ENCODE data around the gene CDHR4. TPM values are rescaled to one million over a fixed set of nuclear protein-coding genes. Genes with fewer than 3 reads are reported as not detected.

Gene CDHR4
- total RNA-seq, 2 donors from 2014 or later = not detected

GRCh38 chr3:49769286-49769915 lies 30.3 kb downstream of the CDHR4 start:
- peaks cover 45% of the 10 kb centered on the region for H3K36me3 ChIP-seq (ENCODE audit: control insufficient read depth, insufficient read depth, low read length)
- Mint-ChIP-seq H3K36me3 (ENCODE audit: low read depth) (peaks cover 28% of the 10 kb centered on the region), H3K9me3 (no peaks in the 10 kb centered on the region), H3K27me3 (ENCODE audit: insufficient read depth) (no peaks in the 10 kb centered on the region), H3K4me1 (no peaks in the 10 kb centered on the region), H3K4me3 (no peak overlapping the region), H3K27ac (no peak overlapping the region)
- 94% methylated on average over 3 of the region's 3 CpGs; no CpG with 5 or more reads in 1 of the 2 experiments for WGBS, 2 experiments (ENCODE audit: insufficient coverage in 1 of 2, insufficient read length in 1 of 2)
- no peaks in the 10 kb centered on the region for H3K27me3 ChIP-seq (ENCODE audit: control insufficient read depth, insufficient read depth, low read length, poor library complexity, severe bottlenecking)
- no peaks in the 10 kb centered on the region for H3K9me3 ChIP-seq (ENCODE audit: control insufficient read depth, low read length)
- no peak overlapping the region for H3K4me3 ChIP-seq (ENCODE audit: low read length)
- TF ChIP-seq CTCF (conservative IDR thresholded peaks at IDR 0.05) = no peak
- DNase-seq = no peak
- no peaks in the 10 kb centered on the region for H3K4me1 ChIP-seq (ENCODE audit: control insufficient read depth, insufficient read depth, low read length)
- no peak overlapping the region for H3K9ac ChIP-seq (ENCODE audit: extremely low read depth, low read length, poor library complexity, severe bottlenecking)
- no peak overlapping the region for H3K27ac ChIP-seq (ENCODE audit: low read depth, low read length)

GRCh38 chr3:49763981-49764380 lies 35.7 kb downstream of the CDHR4 start:
- WGBS, 2 experiments (ENCODE audit: insufficient coverage in 1 of 2, insufficient read length in 1 of 2) = 87 to 93% methylated on average over 2 to 4 of the region's 4 CpGs
- Histone ChIP-seq H3K9me3 (ENCODE audit: control insufficient read depth, low read length) (no peaks in the 10 kb centered on the region), H3K4me3 (ENCODE audit: low read length) (no peak overlapping the region), H3K27me3 (ENCODE audit: control insufficient read depth, insufficient read depth, low read length, poor library complexity, severe bottlenecking) (no peaks in the 10 kb centered on the region), H3K4me1 (ENCODE audit: control insufficient read depth, insufficient read depth, low read length) (no peaks in the 10 kb centered on the region), H3K36me3 (ENCODE audit: control insufficient read depth, insufficient read depth, low read length) (peaks cover 34% of the 10 kb centered on the region), H3K9ac (ENCODE audit: extremely low read depth, low read length, poor library complexity, severe bottlenecking) (no peak overlapping the region), H3K27ac (ENCODE audit: low read depth, low read length) (no peak overlapping the region)
- no peak for TF ChIP-seq CTCF (conservative IDR thresholded peaks at IDR 0.05)
- no peaks in the 10 kb centered on the region for H3K9me3 Mint-ChIP-seq
- no peaks in the 10 kb centered on the region for H3K4me1 Mint-ChIP-seq
- peaks cover 30% of the 10 kb centered on the region for H3K36me3 Mint-ChIP-seq (ENCODE audit: low read depth)
- no peaks in the 10 kb centered on the region for H3K27me3 Mint-ChIP-seq (ENCODE audit: insufficient read depth)
- DNase-seq = no peak
- H3K27ac Mint-ChIP-seq = no peak overlapping the region
- no peak overlapping the region for H3K4me3 Mint-ChIP-seq

- Histone ChIP-seq H3K9ac (ENCODE audit: extremely low read depth, low read length, poor library complexity, severe bottlenecking) (no peak overlapping the region), H3K4me1 (ENCODE audit: control insufficient read depth, insufficient read depth, low read length) (no peaks in the 10 kb centered on the region), H3K9me3 (ENCODE audit: control insufficient read depth, low read length) (no peaks in the 10 kb centered on the region), H3K36me3 (ENCODE audit: control insufficient read depth, insufficient read depth, low read length) (peaks cover 34% of the 10 kb centered on the region), H3K27ac (ENCODE audit: low read depth, low read length) (no peak overlapping the region), H3K4me3 (ENCODE audit: low read length) (no peak overlapping the region), H3K27me3 (ENCODE audit: control insufficient read depth, insufficient read depth, low read length, poor library complexity, severe bottlenecking) (no peaks in the 10 kb centered on the region)
- Mint-ChIP-seq H3K9me3 (no peaks in the 10 kb centered on the region), H3K4me1 (peaks cover 8% of the 10 kb centered on the region), H3K4me3 (no peak overlapping the region), H3K36me3 (ENCODE audit: low read depth) (peaks cover 30% of the 10 kb centered on the region), H3K27ac (no peak overlapping the region), H3K27me3 (ENCODE audit: insufficient read depth) (no peaks in the 10 kb centered on the region)
- no peak for DNase-seq
- 89 to 95% methylated on average over 3 of the region's 3 CpGs for WGBS, 2 experiments (ENCODE audit: insufficient coverage in 1 of 2, insufficient read length in 1 of 2)
- TF ChIP-seq CTCF (conservative IDR thresholded peaks at IDR 0.05) = no peak
Observed at GRCh38 chr3:49761661-49762060, 38.0 kb downstream of the CDHR4 start.

Data from endodermal cell (in vitro differentiated cells).